GM19324 (cell line): ENCODE measurements around the gene TMEM258.

Experiments used
- ATAC-seq: cut with Tn5 transposase; IDR thresholded peaks from one replicate; pipeline ENCODE4 v1.9.1; 2021; ENCODE audit warnings: mild to moderate bottlenecking, moderate library complexity; ENCODE audit not compliant: unreplicated experiment, low FRiP score

TMEM258 gene

DNA sequence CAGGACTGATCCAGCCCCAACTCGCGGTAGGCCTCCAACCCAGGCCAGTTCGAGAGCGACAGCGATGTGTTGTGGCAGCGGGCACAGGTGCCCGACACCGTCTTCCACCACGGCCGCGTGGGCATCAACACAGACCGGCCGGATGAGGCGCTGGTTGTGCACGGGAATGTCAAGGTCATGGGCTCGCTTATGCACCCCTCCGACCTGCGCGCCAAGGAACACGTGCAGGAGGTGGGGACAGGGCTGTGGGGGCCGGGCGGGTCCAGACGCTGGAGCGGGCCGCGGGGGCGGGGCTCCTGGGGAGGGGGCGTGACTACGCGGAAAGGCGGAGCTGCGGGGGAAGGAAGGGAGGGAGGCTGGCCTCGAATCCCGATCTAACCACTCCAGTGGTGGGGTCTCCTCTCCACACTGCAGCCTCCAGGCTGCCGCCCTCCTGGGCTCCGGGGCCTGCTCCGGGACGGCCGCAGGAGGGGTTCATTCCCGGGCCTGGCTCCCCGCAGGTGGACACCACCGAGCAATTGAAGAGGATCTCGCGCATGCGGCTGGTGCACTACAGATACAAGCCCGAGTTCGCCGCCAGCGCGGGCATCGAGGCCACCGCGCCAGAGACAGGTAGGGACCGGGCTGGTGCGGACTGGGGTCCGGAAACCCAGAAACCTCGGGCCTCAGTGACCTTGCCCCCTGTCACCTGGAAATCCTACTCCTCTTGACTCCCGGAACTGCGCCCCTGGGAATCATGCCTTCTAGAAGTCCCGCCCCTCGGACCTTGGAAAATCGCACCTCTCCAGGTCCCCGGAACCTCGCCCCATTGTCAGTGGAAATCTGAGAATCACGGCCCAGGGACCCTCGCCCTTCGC lies 14.9 kb downstream of the TMEM258 start:
- ATAC-seq = no peak

DNA sequence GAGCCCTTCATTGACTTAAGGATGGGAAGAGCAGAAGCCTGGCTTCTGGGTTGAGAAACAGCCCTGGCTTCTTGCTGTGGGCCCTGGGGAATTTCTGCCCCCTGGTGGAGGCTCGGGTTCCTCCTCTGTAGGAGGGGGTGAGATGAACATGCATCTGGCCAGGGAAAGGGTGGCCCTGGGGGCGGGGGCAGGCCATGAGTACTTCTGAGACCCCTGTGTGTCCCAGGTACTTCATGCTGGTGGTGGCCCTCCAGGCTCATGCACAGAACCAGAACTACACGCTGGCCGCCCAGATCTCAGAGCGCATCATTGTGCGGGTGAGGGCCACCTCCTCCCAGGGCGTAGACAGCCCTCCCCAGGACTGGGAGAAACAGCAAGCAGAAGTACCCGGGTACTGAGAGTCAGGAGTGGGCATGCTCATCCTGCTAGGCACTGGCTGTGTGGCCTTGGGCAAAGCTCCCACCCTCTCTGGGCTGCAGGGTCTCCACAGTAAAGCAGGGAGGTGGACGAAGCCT lies 15.8 kb downstream of the TMEM258 start:
- ATAC-seq = no peak

DNA sequence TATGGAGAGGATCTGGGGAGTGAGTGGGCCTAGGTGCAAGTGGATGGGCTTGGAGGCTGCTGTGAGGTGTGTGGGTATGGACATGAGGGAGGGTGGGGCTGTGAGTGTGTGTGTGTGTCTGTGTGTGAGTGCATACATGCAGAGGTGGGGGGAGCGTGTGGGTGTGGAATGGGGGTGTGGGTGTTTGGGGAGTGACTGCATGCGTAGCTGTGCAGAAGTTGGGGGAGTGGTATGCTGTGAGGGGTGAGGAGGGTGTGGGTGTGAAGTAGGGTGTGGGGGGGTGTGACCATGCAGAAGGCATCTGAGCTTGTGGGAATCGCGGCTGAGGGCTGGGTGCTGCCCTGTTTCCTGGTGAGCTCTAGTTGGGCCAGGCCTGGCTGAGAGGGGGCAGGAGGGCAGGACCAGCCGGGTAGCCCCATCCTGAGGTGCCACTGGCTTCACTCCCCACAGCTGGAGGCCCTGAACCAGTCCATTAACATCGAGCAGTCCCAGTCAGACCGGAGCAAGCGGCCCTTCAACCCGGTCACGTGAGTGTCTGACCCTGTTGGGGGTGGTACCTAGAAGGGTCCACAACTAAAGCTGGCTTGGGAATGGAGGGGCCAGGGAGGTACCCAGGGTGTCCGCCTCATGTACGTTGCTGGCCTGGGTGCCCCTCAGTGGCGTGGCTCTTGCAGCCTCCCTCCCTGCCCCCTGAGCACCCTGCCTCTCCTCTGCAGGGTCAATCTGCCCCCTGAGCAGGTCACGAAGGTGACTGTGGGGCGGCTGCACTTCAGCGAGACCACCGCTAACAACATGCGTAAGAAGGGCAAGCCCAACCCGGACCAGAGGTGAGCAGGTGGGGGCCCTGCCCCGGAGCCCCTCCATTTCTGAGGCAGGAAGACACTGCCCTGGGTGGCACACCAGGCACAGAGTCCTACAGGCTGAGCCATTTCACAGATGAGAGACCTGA lies 16.5 kb downstream of the TMEM258 start:
- ATAC-seq = no peak

DNA sequence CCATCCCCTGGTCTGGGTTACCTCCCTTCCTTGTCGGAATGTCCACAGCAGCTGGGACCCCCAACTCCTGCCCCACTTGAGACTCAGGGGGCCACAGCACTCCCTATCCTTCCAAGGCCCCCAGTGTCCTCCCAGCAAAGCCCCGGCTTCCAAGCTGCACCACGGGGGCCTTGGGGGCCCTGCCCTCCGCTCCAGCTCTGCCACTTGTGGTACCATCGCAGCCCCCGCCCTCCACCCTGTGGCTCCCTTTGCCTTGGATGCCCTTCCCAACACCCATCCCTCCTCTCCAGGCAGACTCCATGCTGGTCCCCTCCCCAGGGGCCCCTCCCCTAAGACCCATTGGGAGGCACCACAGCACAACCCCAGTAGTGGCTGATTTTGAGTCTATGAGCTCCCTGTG lies 17.3 kb downstream of the TMEM258 start:
- ATAC-seq = no peak

DNA sequence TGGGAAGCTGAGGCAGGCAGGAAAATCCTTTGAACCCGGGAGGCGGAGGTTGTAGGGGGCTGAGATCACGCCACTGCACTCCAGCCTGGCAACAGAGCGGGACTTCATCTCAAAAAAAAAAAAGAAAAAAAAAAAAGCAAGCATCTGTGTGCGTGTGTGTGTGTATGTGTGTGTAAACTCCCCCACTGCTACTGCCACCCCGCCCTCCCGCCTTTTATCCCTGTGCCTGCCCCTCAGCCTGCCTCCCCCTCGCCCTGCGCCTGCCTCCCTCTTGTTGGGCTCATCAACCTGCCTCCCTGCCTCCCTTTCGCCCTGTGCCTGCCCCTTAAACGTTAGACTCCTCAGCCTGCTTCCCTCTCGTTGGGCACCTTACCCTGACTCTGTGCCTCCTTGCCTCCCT lies 18.0 kb downstream of the TMEM258 start:
- ATAC-seq = no peak

DNA sequence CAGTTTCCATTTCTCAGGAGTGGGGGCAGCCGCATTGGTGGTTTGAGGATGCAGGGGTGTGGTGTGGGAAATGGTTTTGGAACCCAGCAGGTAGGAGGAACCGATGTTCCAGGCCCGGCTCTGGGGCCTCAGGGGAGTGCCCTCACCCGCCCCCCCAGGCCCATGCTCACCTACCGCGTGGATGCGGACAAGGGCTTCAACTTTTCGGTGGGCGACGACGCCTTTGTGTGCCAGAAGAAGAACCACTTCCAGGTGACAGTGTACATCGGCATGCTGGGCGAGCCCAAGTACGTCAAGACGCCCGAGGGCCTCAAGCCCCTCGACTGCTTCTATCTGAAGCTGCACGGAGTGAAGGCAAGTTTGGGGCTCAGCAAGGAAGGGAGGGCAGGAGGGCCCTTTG lies 18.6 kb downstream of the TMEM258 start:
- no peak for ATAC-seq

DNA sequence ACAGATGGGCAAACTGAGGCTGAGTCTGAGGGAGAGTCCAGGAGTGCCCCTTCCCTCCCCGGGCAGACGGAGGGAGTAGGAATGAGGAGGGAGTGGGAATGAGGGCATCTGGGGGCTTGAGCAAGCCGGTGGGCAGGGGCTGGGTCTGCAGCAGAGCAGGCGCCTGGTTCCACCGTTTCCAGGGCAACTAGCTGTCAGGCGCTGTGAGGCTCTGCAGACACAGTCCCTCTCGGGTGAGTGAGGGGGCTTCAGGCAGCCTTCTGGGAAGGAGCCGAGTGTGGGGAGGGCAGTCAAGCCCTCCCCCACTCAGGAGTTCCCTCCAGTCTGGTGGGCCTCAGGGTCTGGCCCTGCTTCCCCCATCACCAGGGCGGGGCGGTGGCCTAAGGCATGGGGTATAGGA lies 19.0 kb downstream of the TMEM258 start:
- ATAC-seq = no peak

DNA sequence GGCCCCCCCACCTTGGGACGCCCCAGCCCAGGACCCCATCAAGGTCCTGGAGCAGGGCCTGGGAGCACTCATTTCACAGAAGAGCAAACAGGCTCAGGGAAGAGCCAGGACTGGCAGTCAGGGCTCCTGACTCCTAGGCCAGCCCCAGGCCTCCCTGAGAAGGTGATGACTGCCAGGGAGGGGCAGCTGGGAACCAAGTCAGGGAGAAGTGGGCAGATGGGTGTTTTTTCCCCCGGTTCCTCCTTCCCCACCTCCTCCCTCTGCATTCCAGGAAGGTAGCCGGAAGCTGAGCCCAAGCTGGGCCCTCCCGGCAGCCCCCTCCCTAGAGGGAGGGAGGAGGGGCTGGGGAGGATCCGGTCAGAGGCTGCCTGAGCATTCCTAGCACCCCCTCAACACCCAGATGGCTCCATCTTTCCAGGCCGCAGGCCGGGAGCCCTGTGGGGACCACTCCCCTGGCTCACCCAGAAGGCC lies 20.4 kb downstream of the TMEM258 start:
- ATAC-seq = no peak

DNA sequence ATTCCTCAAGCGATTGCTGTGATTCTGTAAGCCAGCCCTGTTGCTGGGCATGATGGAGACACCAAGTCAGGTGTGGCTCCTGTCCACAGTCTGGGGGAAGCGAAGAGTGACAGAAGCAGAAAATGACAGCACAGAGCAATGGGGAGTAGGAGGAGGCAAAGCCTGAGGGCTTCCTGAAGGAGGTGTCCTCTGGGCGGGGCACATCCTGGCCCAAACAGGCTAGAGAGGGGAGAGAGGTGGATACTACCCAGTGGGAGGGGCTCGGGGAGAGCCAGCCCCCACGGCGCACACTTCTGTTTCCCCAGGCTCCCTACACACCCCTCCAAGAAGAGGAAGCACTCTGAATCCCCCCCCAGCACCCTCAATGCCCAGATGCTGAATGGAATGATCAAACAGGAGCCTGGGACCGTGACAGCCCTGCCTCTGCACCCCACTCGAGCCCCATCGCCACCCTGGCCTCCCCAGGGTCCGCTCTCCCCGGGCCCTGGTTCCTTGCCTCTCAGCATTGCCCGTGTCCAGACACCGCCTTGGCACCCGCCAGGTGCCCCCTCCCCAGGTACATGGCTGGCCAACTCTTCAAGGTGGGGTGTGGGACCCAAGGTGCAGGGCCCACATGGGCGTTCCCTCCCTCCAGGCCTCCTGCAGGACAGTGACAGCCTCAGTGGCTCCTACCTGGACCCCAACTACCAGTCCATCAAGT lies 21.1 kb downstream of the TMEM258 start:
- no peak for ATAC-seq

DNA sequence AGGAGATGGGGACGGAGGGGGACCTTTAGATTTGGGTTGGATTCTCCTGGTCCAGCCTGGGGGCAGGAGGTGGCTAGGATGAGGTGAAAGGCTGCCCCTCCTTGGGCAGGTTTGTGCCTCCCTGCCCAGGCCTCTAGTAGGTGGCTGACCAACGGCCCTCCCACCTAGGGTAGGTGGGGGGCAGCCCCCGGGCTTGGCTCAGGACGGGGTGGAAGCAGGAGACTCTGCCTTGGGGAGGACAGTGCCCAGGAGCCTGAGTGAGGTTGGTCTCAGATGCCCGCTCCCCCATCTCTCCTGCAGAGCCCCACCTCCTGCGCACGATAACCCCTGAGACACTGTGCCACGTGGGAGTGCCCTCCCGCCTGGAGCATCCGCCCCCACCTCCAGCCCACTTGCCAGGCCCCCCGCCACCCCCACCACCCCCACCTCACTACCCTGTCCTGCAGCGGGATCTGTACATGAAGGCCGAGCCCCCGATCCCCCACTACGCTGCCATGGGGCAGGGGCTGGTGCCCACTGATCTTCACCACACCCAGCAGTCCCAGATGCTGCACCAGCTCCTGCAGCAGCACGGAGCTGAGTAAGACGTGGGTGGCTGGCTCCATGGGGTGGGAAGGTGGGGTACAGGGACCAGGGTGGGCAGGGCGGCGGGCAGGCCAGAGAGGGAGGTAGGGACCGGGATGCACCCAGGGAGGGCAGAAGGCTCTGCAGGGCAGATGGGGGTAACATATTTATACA lies 22.3 kb downstream of the TMEM258 start:
- no peak for ATAC-seq

DNA sequence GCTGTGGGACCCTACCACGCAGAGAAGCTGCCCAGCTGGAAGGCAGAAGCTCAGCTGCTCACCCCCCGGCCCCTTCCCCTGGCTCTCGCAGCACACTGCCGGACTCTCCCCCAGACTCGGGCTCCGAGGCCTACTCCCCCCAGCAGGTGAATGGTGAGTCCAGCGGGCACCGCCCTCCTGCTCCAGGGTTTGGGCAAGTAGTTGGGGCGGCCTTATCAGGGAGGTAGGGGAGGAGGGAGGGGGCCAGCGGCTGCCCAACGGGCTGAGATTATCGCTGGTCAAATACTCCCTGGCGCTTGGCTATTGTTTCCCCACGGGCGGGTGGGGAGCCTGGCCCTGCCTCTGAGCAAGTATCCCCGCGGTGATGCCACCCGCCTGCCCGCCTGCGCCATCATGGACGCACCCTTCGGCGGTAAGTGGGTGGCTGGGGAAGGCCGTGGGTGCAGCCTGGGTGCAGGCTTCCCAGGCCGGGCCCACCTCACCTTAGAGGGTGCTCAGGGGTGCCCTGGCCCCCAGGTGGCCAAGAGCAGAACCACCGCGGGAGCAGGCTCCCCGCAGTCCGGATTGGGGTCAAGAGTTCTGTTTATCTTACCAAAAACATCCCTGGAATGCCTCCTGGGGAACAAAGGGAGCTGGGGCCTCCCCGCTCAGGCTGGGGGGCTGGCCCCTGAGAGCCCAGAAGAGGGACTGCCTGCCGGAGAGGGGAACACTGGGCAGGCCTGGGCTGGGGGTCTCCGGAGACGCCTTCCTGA lies 23.1 kb downstream of the TMEM258 start:
- no peak for ATAC-seq

DNA sequence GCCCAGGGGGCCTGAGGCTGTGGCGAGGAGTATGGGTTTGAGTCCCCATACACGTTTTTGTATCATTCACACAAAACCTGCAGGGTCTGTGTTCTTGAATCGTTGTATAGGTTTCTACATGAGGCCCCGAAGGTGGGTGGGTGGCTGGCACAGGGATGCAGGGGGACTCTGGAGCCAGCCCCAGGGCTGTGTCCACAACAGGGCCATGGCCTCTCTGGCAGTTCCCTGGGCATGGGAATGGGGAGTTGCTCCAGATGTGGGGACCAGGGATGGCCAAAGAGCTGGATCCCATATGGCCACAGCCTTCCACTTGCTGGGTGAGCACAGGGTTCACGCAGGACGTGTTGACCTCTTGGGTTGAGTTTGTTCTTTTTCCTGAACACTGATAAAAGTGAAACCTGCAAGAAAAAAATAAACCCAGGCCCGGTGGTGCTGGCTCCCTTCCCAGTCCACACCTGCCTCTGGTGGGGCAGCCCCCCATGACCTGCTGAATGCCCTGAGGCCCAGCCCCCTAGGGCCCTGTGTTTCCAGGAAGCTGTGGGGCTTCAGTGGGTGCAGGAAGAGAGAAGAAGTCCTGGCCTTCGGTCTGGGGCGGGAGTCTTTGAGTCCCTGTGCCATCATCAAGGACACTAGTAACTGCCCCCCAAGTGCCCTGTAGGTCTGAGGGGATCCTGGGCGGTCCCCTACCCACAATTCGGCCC lies 23.9 kb downstream of the TMEM258 start:
- ATAC-seq = no peak

DNA sequence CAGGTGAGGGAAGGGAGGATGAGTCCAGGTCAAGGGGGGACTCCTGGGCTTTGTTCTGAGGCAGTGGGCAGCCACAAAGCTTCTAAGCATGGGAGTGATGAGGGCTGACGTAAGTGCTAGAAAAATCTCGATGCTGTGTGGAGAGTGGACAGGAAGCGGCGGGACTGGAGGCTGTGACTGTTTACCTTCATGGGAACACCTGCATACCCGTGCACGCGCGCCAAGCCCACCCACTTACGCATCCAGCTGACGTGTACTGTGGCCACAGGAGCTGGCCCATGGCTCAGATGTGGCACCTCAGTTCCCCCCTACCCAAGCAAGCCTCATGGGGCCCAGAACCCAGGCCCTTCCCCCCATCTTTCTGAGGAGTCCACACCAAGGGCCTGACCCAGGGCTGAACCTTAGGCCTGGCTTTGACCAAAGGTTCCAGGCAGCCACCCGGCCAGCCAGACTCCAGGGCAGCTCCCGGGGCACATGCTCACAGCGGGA lies 26.0 kb downstream of the TMEM258 start:
- no peak for ATAC-seq

DNA sequence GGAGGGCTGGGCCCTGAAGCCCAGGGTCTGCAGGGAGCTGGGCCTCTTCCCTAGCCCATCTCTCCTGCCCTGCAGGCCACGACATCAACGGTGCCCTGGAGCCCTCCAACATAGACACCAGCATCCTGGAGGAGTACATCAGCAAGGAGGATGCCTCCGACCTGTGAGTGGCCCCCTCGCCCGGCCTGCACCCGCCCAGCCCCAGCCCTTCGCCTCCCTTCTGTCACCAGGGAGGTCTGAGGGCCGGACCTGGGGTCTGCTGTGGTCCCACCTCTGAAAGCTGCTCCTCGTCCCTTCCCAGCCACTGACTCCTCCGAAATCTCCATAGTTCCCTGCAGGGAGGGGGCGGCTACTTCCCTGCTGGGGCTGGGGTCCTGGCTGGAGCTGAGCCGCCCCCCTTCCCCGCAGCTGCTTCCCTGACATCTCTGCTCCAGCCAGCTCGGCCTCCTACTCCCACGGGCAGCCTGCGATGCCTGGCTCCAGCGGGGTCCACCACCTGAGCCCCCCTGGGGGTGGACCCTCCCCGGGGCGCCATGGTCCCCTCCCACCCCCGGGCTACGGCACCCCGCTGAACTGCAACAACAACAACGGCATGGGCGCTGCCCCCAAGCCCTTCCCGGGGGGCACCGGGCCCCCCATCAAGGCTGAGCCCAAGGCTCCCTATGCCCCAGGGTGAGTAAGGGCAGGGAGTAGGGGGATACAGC lies 26.7 kb downstream of the TMEM258 start:
- ATAC-seq = no peak

DNA sequence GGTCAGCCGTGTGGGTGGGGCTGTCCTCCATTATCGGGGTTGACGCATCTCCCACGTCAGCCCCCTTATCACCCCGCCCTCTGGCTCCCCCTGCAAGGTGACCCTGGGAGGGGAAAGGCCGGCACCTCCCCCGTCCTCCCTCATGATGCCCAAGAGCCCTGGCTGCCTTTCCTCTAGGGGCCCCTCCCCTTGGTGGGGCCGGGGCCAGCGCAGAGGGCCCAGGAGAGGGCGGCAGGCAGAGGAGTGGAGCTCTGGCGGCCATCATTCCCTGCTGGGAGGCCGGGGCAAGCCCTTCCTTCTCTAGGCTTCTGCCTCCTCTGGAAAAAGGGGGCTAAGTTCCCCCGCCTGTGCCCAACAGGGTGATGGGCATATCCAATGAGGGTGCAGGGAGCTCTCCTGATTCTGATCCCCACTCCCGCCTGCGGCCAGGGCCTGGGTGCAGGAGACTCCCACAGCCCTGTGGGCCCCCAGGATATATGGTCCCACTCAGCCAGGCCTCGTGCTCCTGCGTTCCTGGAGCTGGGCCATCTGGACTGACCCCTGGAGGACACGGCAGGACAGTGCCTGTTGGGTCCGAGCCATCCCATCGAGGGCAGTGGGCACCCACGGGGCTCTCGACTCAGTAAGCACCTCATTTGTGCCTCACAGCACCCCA lies 27.7 kb downstream of the TMEM258 start:
- no peak for ATAC-seq

DNA sequence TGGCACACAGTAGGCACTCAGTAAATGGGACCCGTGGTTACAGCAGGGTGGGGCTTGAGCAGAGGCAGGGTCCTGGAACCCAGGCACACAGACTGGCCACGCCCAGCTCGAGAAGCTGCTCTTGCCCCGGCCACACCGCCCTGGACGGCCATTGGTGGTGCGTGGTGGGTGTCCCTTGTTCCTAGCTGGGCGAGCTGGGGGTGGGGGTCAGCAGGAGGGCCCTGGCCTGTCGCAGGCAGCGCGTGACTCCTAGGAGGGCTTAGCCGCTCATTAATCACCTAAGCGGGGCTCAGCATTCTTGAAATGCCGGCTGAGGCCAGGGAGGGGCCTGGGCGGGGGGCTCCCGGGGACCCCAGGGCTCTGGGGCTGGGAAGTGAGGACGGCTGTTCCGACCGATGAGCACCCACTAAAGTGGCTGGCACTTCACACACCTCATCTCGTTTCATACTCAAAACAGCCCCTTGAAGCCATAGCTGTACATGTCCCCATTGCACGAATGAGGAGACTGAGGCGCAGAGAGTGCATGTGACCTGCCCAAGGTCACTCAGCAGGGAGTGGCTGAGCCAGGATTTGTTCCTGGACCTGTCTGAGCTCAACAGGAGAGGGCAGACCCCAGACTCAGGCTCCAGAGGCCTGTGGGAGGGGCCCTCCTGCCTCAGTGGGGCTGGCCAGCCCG lies 28.3 kb downstream of the TMEM258 start:
- no peak for ATAC-seq

DNA sequence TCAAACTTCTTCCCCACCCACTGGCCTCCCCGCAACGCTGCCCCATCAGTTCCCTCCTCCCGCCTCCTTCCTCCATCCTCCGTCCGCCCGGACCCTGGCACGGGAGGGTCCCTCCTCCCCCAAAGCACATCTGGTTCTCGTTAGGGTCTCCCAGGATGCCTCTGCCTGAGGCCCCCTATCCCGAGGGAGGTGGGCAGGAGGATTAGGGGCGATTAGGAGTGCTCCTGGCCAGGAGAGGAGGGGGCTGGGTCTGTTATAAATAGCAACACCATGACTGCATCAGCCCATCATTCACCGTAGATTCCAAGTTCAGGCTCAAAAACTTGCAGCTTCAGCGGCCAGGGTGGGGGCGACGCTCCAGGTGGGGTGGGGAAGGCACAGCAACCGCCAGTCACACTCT lies 29.6 kb downstream of the TMEM258 start:
- ATAC-seq = no peak
